ENCODE measurements around the gene TEC.

Gene TEC

DNA sequence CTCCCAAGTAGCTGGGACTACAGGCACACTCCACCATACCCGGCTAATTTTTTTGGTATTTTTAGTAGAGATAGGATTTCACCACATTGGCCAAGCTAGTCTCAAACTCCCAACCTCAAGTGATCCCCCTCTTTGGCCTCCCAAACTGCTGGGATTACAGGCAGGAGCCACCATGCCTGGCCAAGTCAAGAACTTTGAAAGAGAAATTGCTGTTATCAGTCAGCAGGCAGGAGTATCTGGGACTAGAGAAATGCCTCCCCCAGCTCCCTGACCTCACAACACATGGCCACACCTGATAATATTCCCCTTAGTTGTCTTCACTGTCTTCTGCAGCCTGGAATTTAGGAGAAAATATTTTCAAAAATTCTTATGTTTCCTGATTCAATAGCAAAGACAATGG is 143.0 kb downstream of the TEC start:
- no peak for DNase-seq (ENCODE audit: low read depth, low spot score)

DNA sequence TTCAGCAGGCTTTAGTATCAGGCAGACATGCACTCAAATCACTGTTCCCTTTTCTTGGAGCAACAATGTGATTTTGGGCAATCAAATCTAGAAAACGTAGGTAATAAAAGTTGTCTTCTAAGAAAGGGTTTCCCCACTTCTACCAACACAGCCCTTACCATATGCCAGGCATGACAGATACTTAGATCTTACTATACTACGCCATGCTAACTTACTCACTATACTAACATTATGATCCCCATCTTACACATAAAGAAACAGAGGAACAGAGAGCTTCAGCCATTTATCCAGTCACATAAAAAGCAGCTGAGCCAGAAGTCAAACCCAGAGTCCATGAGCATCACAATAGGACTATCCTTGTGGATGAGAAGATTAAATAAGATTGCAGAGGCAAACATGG is 144.8 kb downstream of the TEC start:
- DNase-seq (ENCODE audit: low read depth, low spot score) = no peak

DNA sequence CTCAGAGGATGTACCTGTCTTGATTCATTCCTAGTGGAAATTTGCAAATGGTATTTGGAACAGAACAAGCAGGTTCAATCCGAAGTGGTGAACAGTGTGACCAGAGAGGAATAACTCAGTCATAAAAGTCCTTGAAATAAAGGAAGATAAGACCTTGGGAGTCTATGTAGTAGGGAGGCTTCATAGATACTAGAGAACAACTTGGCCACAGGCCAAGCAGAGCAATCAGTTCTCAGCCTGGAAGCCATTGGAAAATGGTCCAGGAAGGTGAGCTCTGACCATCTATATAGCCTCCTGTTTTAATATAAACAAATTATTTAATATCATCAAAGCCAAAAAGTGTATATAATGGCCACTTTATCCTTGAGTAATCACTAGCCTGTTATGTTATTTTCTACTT is 146.9 kb downstream of the TEC start:
- DNase-seq (ENCODE audit: low read depth, low spot score) = no peak

DNA sequence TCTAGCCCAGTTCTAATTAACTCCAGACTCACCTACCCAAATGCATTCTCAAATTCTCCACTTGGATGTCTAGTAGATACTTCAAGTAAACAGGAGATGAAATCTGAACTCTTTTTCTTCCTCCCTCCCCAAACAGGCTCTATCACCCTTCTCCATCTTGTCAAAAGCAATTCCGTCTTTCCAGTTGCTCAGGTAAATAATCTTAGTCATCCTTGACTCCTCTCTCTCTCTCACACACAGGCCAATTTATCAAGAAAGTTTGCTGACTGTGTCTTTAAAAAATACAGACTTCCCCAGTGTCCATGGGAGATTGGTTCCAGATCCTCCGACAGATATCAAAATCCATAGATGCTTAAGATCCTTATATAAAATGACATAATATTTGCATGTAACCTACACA is 148.5 kb downstream of the TEC start:
- DNase-seq (ENCODE audit: low read depth, low spot score) = no peak

DNA sequence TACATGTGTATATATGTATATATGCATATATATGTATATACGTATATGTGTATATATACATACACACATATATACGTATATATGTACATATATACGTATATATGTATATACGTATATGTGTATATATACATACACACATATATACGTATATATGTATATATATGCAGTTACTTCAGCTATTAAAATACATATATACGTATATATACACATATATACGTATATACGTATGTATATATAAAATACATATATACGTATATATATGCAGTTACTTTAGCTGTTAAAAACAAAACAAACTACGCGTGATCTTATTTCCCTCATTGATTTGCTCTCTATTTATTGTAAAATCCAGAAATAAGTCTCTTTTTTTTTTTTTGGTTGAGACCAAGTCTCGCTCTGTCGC is 149.5 kb downstream of the TEC start:
- DNase-seq (ENCODE audit: low read depth, low spot score) = no peak

DNA sequence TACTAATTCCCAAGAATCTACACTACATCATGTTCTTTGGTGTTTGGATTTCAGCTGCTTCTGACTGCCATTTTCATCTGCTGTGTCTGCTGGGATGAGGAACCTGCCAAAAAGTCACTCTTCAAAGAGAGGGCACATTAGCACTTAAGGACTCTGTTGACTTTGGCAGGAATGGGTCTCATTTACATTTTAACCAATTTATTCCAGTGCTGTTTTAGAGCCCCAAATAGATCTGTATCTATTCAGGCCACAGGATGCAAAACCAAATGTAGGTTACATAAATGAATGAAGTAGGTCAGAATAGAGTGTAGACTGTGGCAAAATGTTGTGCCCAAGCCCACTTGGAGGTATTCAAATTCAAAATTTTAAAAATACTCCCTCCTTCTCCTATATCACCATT is 150.0 kb downstream of the TEC start:
- no peak for DNase-seq (ENCODE audit: low read depth, low spot score)

DNA sequence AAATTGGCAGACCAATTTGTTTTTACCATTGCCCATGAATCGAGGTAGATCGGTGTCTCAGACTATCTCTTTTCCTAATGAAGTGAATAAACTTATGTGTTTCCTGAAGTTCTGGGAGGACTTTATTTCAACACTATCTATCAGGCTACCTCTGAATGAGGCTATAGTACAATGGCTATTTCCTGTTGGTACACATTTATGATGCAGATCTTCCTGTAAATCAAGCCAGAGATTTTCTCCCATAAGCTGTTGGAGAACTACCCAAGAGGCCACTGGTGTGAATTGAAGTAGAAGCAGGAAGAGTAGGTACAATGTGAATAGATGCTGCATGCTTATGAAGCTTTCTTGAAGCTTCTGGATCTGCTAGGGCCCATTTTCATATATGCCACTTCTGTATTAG is 151.6 kb downstream of the TEC start:
- no peak for DNase-seq (ENCODE audit: low read depth, low spot score)

DNA sequence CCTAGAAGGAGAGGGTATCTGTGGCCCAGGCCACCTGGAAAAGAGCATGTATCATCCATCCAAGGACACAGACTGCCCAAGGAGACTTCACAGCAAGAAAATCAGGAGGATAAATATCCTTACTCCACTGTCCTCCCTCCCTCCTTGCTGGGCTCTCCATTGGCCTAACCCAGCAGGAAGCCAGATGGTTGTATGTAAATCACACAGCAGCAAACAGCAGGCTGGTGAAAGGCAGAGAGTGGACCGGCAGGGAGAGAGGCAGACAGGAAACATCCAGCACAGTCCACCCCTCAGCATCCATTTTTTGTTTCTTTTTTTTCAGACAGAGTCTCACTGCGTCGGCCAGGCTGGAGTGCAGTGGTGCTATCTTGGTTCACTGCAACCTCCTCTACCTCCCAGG is 153.1 kb downstream of the TEC start:
- no peak for DNase-seq (ENCODE audit: low read depth, low spot score)

DNA sequence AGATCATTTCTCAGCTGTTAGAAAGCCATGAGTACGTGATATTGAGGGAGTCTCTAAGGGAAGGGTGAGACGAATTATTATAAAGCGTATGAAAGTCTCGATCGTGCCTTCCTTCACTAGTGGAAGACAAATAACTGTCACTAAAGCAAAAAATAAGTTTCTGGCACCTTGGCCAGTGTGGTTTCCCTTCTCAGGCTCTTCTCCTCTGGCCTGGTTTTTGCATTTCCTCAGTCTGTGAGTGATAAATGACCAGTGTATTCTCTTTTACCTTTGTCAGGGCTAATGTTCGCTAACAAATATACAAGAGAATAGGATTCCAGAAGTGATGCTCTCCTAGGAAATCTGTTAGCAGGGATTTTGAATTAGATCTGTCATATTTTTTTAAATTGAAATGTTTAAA is 155.2 kb downstream of the TEC start:
- DNase-seq (ENCODE audit: low read depth, low spot score) = no peak

DNA sequence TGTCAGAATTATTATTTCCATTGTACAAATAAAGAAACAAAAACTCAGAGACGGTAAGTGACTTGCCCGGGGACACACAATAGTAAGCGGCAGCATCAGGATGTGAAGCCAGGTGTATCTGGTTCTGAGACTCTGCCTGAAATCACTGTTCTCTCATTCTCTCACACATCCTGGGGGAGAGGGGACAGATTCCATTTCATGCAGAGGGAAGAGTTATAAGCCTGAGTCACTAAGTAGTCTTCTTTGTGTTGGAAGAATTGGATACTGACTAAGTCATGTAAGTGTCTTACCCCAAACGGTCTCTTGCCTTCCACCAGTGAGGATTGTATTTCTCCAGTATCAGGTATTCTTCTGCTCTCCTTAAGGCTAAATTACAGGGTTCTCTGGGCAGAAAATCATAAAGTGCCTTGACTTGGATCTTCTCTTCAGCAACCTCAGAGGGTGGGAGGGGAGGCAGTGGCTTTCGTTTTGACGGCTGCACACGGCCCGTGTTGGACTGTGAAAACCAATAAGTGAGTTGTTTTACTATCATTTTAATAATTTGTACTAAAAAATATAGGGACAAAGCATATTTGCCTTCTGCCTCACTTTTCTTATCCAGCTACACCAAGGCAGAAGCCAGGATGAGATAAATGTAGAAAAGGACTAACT is 157.5 kb downstream of the TEC start:
- DNase-seq (ENCODE audit: low read depth, low spot score) = no peak

DNA sequence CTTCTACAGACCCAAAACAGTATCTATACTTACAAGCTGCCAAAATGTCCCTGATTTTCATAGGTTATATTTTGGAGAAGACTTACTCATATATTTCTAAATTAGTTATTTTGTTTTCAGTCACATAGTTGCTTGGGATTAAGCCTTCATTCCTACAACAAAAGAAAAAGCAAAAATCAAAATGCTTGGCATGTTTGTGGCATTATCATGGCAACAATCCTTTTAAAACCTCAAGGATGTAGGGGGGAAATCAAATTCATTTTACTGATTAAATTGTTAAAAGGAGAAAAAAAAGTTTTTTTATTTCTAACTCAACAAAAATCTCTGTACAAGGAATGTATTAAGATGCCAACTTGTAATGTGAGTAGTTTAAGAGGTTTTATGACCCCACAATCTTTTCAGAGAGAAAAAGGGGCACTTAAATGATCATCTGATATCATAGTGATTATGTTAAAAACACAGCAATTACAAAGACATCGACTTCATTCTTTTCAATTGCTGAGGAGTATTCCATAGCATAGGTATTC is 159.1 kb downstream of the TEC start:
- no peak for DNase-seq (ENCODE audit: low read depth, low spot score)

DNA sequence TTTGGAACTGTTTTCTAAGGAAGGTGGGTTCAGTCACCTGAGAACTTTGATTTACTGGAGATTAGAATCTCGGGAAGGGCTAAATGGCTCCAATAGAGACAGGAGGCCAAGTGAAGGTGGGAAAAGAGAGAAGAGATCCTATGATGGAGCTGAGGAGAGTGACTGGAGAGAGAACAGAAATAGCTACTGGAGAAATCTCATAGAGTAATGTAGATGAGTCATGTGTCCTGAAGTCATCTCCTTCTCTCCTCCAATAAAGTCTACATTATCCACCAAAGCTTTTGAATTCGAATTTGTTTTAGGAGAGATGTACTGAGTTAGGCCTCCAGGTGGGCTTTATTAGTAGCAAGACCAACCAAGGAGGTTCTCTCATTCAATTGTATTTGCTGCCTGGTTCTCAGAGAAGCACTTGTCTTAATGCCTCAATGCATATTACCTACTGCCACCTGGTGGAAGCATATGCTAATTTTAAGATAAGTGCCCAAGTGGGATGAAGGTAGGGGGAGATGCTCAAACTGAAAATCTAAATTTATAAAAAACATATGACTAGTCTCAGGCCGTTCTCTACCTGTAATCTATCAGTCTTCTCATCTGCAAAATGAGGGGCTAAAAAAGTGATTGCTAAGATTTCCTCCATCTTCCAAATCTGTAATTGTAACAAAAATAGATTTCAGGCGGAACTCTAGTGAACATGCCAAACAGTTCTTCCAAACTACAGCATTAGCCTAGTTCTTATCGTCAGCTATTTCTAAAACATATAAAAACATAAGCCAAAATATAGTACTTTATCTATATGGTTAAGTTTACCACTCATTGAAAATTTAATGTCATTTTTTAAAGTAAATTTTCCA is 160.0 kb downstream of the TEC start:
- no peak for DNase-seq (ENCODE audit: low read depth, low spot score)

DNA sequence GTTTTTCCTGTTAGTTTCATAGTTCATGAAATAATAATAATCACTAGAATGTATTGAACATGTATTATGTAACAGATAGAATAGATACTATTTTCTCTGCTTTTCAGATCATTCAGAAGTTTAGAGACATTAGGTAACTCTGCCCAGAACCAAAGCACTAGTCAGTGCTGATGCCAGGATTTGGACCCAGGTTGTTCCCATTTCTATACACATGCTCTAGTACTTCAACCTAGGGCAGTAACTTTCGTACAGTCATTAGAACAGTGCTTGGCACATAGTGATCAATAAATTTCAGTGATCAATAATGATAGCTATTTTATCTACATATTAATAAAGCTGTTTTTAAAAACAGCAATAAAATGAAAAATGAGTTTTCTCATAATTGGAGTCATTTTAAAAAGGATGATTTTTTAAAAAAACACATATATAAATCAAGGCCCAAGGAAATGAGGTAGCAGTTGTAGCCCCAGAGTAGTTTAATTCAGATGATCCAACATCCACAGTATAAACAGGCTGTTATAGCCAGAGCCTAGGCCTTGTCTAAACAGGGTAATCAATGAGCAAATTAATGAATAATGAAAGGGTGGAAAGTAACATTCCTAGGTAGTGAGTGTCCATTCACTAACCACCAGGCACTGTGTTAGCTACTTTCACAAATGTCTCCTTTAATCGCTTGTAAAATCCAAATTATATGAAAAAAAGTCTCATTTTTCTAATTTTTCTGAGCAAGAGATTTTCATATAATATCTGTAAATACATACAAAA is 161.1 kb downstream of the TEC start:
- DNase-seq (ENCODE audit: low read depth, low spot score) = no peak

DNA sequence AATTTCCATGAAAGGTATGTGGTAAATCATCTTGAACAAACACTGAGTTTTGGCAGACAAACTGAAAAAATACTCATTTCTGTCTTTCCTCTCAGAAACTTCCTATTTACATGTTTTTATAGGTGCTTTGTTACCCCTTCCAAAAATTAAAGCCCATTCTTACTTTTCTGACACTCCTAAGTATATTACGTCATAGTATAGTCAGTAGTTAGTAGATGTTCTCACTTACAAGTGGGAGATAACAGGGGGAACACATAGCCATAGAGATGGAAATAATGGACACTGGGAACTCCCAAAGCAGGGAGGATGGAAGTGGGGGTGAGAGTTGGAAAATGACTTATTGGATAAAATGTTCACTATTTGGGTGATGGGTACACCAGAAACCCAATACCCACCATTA is 164.4 kb downstream of the TEC start:
- DNase-seq (ENCODE audit: low read depth, low spot score) = no peak

DNA sequence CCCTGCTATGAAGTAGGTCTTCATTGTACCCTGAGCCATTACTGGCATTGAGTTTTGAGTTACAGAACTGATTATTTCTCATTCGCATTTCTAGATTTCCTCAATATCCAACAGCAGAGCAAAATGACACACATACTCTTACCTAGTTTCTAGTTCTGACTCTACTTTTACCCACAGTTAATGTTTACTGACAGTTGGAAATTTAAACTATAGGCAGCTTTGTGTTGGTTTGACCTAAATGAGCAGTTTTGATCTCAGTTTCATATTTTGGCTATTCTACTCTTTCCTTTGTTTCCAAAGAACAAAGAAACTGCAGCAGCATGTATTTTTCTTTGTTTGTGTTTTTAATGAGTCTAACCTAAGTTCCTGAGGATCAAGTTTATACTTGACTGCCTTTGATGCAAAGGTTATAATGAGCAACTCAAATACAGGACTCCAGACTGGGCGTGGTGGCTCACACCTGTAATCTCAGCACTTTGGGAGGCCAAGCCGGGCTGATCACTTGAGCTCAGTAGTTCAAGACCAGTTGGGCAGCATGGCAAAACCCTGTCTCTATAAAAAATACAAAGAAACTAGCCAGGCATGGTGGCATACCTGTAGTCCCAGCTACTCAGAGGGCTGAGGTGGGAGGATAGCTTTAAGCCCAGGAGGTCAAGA is 166.0 kb downstream of the TEC start:
- no peak for DNase-seq (ENCODE audit: low read depth, low spot score)

DNA sequence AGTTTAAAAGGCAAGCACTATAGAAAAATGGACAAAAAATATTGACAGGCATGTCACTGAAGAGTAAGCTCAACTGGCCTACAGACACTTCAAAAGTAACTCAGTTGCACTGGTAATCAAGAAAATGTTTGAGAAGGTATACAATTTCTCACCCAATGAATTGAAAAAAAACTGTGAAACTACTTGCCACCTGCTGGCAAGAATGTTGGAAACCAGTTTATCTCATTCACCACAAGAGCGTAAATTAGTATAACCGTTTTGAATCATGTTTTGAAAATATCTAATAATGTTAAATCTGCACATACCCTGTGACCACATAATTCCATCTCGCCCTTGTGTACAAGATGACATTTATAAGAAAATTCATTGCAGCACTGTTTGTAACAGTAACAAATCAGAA is 167.3 kb downstream of the TEC start:
- DNase-seq (ENCODE audit: low read depth, low spot score) = no peak

DNA sequence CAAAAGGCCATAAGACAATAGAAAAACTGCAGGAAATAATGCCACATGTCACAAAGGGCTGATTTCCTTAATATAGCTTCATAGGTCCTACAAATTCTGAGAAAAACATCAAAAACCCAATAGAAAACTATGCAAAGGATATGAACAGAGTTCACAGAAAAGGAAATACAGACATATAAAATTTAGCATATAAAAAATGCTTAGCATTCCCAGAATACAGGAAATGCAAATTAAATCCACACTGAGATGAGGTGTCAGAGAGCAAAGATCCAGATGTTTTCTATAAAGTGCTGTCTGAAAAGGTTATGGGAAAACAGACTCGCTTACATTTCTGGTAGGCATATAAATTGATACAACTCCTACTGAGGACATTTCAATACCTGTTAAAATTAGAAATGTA is 169.4 kb downstream of the TEC start:
- DNase-seq (ENCODE audit: low read depth, low spot score) = no peak

DNA sequence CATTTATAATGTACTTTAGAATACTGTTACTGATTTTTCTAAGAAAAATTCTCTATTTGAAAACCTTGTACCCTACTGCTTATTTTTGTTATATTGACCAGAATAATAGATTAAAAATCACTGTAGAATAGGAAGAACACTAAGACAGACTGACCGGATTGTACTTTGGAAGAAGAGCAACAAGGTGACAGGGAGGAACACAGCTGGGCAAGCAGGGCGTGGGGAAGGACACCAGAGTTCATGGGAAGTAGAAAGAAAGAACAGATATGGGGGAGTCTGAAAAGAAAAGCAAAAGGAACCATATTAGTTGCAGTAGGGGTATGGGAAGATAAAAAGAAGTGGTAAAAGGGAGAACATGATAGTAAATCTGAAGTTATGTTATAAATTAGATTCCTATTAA is 174.2 kb downstream of the TEC start:
- DNase-seq (ENCODE audit: low read depth, low spot score) = no peak

DNA sequence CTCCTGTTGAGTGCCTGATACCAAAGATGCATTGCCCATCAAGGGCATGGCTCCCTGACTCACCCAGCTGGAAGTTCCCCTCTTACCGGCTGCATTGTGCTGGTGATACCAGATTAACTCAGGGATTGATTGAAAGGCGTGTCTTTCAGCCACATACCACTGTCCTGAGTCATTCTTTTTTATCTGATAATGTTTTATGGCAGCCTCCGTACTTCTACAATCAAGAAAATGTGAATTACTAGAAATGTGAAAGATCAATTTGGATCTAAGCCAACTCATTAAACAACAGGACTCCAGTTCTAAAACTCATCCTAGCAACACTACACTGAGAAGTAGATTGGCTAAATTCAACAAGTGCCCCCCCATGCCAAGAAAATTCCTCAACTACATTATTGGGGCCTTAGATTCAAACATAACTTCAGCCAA is 175.6 kb downstream of the TEC start:
- DNase-seq (ENCODE audit: low read depth, low spot score) = no peak

DNA sequence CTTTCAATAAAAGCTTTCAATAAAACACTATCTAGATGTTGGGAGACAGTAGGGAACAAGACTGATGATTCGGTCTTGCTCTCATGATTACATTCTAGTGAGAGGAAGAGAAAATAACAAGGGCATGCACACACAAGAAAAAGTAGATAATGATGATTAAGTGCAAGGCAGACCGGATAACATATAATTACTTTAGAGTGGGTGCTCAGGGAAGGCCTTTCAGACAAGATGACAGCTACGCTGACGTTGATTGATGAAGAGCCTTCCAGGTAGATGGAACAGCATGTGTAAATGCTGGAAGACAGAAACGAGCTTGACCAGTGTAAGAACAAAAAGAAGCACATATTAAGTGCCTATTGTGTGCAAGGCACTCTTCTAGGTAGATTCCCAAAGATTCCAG is 179.0 kb downstream of the TEC start:
- DNase-seq (ENCODE audit: low read depth, low spot score) = no peak

DNA sequence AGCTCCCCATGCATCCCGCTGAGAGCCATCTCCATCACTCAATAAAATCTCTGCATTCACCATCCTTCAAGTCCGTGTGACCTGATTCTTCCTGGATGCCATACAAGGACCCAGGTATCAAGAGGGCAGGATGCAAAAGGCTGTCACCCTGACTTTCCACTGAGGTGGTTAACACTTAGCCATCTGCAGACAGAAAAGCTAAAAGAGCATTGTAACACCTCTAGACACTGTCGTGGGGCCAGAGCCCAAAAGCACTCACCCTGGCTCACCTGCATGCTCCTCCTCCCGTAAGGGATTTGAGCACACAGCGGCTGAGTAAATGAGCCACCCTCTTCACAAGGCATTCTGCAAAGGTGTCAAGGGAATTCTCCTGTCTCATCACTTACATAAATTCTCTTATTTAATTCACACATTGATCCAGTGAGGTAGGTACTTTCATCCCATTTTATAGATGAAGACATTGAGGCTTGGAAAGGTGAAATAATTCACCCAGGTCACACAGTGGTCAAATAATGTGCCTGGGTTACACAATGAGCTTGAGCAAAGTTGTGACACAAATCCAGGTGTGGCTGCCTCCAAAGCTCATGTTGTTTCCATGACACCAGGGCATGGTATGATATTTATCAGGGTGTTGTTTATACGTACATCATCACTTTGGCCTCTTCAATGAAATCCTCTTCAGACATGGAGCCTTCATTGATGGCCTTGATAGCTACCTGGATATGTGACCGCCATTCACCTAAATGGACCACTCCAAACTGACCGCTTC is 183.6 kb downstream of the TEC start:
- DNase-seq (ENCODE audit: low read depth, low spot score) = no peak

All from smooth muscle cell of the brain vasculature (primary cell).